ENCODE results near the gene KCNN4. TPM values are rescaled to one million over a fixed set of nuclear protein-coding genes. Genes with fewer than 3 reads are reported as not detected.
"Not testable (repeated sequence)": the region's sequence is repeated elsewhere in the genome, so short reads cannot be mapped to it uniquely, and the experiment has no call there.

The KCNN4 gene
- total RNA-seq, 1 donor from 2014 or later, result 165 TPM

- DNase-seq, result peak; percentile 72
- Mint-ChIP-seq H3K27ac (no peak overlapping the region), H3K4me3 (no peak overlapping the region), H3K36me3 (ENCODE audit: low read depth) (no peaks in the 10 kb centered on the region), H3K27me3 (peaks cover 16% of the 10 kb centered on the region), H3K9me3 (no peaks in the 10 kb centered on the region), H3K4me1 (no peaks in the 10 kb centered on the region)
- intact Hi-C loops (cut with micrococcal nuclease), result loop anchor here (1.0 kb wide), 1 partner anchor 65 kb away; no protein-coding TSS in a partner anchor
Measured at GRCh38 chr19:43809762-43810696, 29.3 kb upstream of the KCNN4 start.

- H3K4me3 Mint-ChIP-seq, result no peak overlapping the region
- H3K36me3 Mint-ChIP-seq (ENCODE audit: low read depth), result no peaks in the 10 kb centered on the region
- peaks cover 23% of the 10 kb centered on the region for H3K27me3 Mint-ChIP-seq
- no peak for DNase-seq
- no peaks in the 10 kb centered on the region for H3K4me1 Mint-ChIP-seq
- H3K27ac Mint-ChIP-seq, result no peak overlapping the region
- intact Hi-C loops (cut with micrococcal nuclease), result no loop called here
- H3K9me3 Mint-ChIP-seq, result no peaks in the 10 kb centered on the region
Measured at GRCh38 chr19:43807651-43808050, 26.9 kb upstream of the KCNN4 start.

- no peaks in the 10 kb centered on the region for H3K4me1 Mint-ChIP-seq
- peaks cover 23% of the 10 kb centered on the region for H3K27me3 Mint-ChIP-seq
- no peaks in the 10 kb centered on the region for H3K36me3 Mint-ChIP-seq (ENCODE audit: low read depth)
- intact Hi-C loops (cut with micrococcal nuclease), result no loop called here
- no peak for DNase-seq
- no peak overlapping the region for H3K27ac Mint-ChIP-seq
- no peaks in the 10 kb centered on the region for H3K9me3 Mint-ChIP-seq
- no peak overlapping the region for H3K4me3 Mint-ChIP-seq
Measured at GRCh38 chr19:43806848-43807247, 26.1 kb upstream of the KCNN4 start.

GRCh38 chr19:43806401-43806800 lies 25.6 kb upstream of the KCNN4 start:
- H3K4me1 Mint-ChIP-seq; intact Hi-C loops (cut with micrococcal nuclease): not testable (repeated sequence)

GRCh38 chr19:43804432-43804831 lies 23.7 kb upstream of the KCNN4 start:
- no peaks in the 10 kb centered on the region for H3K4me1 Mint-ChIP-seq
- no peaks in the 10 kb centered on the region for H3K36me3 Mint-ChIP-seq (ENCODE audit: low read depth)
- DNase-seq, result no peak
- no peaks in the 10 kb centered on the region for H3K9me3 Mint-ChIP-seq
- H3K4me3 Mint-ChIP-seq, result no peak overlapping the region
- peaks cover 24% of the 10 kb centered on the region for H3K27me3 Mint-ChIP-seq
- intact Hi-C loops (cut with micrococcal nuclease), result no loop called here
- H3K27ac Mint-ChIP-seq, result no peak overlapping the region

More at GRCh38 chr19:43806401-43806800, 25.6 kb upstream of the KCNN4 start:
- not testable (repeated sequence) for H3K4me3 Mint-ChIP-seq; H3K9me3 Mint-ChIP-seq; H3K27ac Mint-ChIP-seq; H3K36me3 Mint-ChIP-seq (ENCODE audit: low read depth); DNase-seq
- peaks cover 25% of the 10 kb centered on the region for H3K27me3 Mint-ChIP-seq

GRCh38 chr19:43802216-43802951 lies 21.6 kb upstream of the KCNN4 start, which contains the start of gene LYPD5:
TSS of gene LYPD5 (minus strand) at chr19:43802447. CDS start at chr19:43802380, 67 bp downstream.
- no peaks in the 10 kb centered on the region for H3K36me3 Mint-ChIP-seq (ENCODE audit: low read depth)
- H3K9me3 Mint-ChIP-seq, result no peaks in the 10 kb centered on the region
- DNase-seq, result no peak
- peaks cover 23% of the 10 kb centered on the region for H3K27me3 Mint-ChIP-seq
- peaks cover 10% of the 10 kb centered on the region for H3K4me1 Mint-ChIP-seq
- H3K27ac Mint-ChIP-seq, result no peak within 1 kb of the TSS
- no peak within 1 kb of the TSS for H3K4me3 Mint-ChIP-seq
- intact Hi-C loops (cut with micrococcal nuclease), result no loop called here

GRCh38 chr19:43799502-43800142 lies 18.8 kb upstream of the KCNN4 start:
- Mint-ChIP-seq H3K9me3 (no peaks in the 10 kb centered on the region), H3K27ac (no peak overlapping the region), H3K4me1 (peaks cover 13% of the 10 kb centered on the region), H3K27me3 (peaks cover 17% of the 10 kb centered on the region), H3K4me3 (peak overlapping the region; percentile 82), H3K36me3 (ENCODE audit: low read depth) (no peaks in the 10 kb centered on the region)
- DNase-seq, result no peak
- intact Hi-C loops (cut with micrococcal nuclease), result no loop called here

GRCh38 chr19:43798546-43799409 lies 18.0 kb upstream of the KCNN4 start:
- Mint-ChIP-seq H3K36me3 (ENCODE audit: low read depth) (no peaks in the 10 kb centered on the region), H3K4me1 (peaks cover 13% of the 10 kb centered on the region), H3K27ac (no peak overlapping the region), H3K9me3 (no peaks in the 10 kb centered on the region), H3K4me3 (peak overlapping the region; percentile 82), H3K27me3 (peaks cover 18% of the 10 kb centered on the region)
- peak; percentile 77 for DNase-seq
- intact Hi-C loops (cut with micrococcal nuclease), result no loop called here

GRCh38 chr19:43798026-43798545 lies 17.3 kb upstream of the KCNN4 start:
- DNase-seq, result no peak
- Mint-ChIP-seq H3K36me3 (ENCODE audit: low read depth) (no peaks in the 10 kb centered on the region), H3K27me3 (peaks cover 24% of the 10 kb centered on the region), H3K27ac (no peak overlapping the region), H3K4me1 (peaks cover 13% of the 10 kb centered on the region), H3K4me3 (peak overlapping the region; percentile 82), H3K9me3 (no peaks in the 10 kb centered on the region)
- intact Hi-C loops (cut with micrococcal nuclease), result no loop called here

- Mint-ChIP-seq H3K27me3 (peaks cover 21% of the 10 kb centered on the region), H3K4me3 (peak overlapping the region; percentile 61), H3K36me3 (ENCODE audit: low read depth) (no peaks in the 10 kb centered on the region), H3K4me1 (peaks cover 13% of the 10 kb centered on the region), H3K27ac (no peak overlapping the region), H3K9me3 (no peaks in the 10 kb centered on the region)
- intact Hi-C loops (cut with micrococcal nuclease), result no loop called here
- no peak for DNase-seq
Measured at GRCh38 chr19:43797556-43797955, 16.8 kb upstream of the KCNN4 start.

- peaks cover 13% of the 10 kb centered on the region for H3K4me1 Mint-ChIP-seq
- peaks cover 21% of the 10 kb centered on the region for H3K27me3 Mint-ChIP-seq
- no peaks in the 10 kb centered on the region for H3K36me3 Mint-ChIP-seq (ENCODE audit: low read depth)
- peak overlapping the region; percentile 61 for H3K4me3 Mint-ChIP-seq
- DNase-seq, result no peak
- H3K9me3 Mint-ChIP-seq, result no peaks in the 10 kb centered on the region
- intact Hi-C loops (cut with micrococcal nuclease), result no loop called here
- H3K27ac Mint-ChIP-seq, result no peak overlapping the region
Measured at GRCh38 chr19:43797118-43797517, 16.3 kb upstream of the KCNN4 start.

- Mint-ChIP-seq H3K4me3 (no peak overlapping the region), H3K9me3 (no peaks in the 10 kb centered on the region), H3K27me3 (peaks cover 17% of the 10 kb centered on the region), H3K36me3 (ENCODE audit: low read depth) (no peaks in the 10 kb centered on the region), H3K27ac (no peak overlapping the region), H3K4me1 (peaks cover 3% of the 10 kb centered on the region)
- DNase-seq, result no peak
- intact Hi-C loops (cut with micrococcal nuclease), result no loop called here
Measured at GRCh38 chr19:43790587-43790986, 9.8 kb upstream of the KCNN4 start.

- no peak overlapping the region for H3K4me3 Mint-ChIP-seq
- H3K36me3 Mint-ChIP-seq (ENCODE audit: low read depth), result no peaks in the 10 kb centered on the region
- intact Hi-C loops (cut with micrococcal nuclease), result no loop called here
- peaks cover 15% of the 10 kb centered on the region for H3K27me3 Mint-ChIP-seq
- no peaks in the 10 kb centered on the region for H3K9me3 Mint-ChIP-seq
- no peak overlapping the region for H3K27ac Mint-ChIP-seq
- peak; percentile 71 for DNase-seq
- H3K4me1 Mint-ChIP-seq, result peaks cover 16% of the 10 kb centered on the region
Measured at GRCh38 chr19:43789029-43789428, 8.3 kb upstream of the KCNN4 start.

Data from activated CD4-positive, alpha-beta T cell treated with anti-CD3 and anti-CD28 coated beads, Interleukin-2, amount 10 ng/mL, durations not matched to agents 24 days and 14 days (primary cell).